ENCODE measurements around the gene PTPRD. TPM values are rescaled to one million over a fixed set of nuclear protein-coding genes. Genes with fewer than 3 reads are reported as not detected.

The PTPRD gene
- total RNA-seq, 1 experiment from 2014 or later = 32.5 TPM

DNA sequence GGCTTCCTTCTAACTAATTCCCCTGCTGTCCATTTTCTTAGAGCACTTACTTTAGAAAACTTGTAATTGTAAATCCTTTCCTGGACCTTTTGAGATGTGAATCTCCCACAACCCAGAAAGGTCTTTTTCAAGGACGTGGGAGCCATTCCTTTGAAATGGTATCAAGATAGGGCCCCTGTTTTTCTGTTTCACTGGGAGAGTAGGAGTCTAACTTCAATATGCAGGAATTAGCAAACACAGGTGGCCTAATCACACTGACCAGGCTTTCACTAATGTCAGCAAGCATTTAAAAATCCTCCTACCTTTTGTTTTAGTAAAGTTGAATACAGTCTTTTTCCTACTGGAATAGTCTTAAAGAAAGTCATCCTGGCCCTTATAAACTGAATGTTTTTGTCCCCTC is 558.3 kb downstream of the PTPRD start:
- H4K8ac ChIP-seq (replicated peaks; ENCODE audit: insufficient read length, low read depth, low read length) = no peak overlapping the region
- no peak overlapping the region for H2BK5ac ChIP-seq (ENCODE audit: insufficient read length, low read length)
- no peak overlapping the region for H3K23ac ChIP-seq (ENCODE audit: insufficient read length, low read depth, low read length)
- peaks cover 6 to 15% of the 10 kb centered on the region in 2 experiments for H3K4me1 Mint-ChIP-seq
- H3K9me3 Mint-ChIP-seq = no peaks in the 10 kb centered on the region; a peak in 1 of 5 replicates
- no peak overlapping the region for H2AFZ ChIP-seq (ENCODE audit: low read length)
- H3K4me3 Mint-ChIP-seq = no peak overlapping the region
- no peak for DNase-seq
- no peaks in the 10 kb centered on the region for H3K79me2 ChIP-seq (ENCODE audit: insufficient read depth, low read length)
- peaks cover 40% of the 10 kb centered on the region for H3K27me3 Mint-ChIP-seq (ENCODE audit: low read depth)
- no peak overlapping the region for H3K56ac ChIP-seq (ENCODE audit: insufficient read length, low read depth, low read length)
- no peaks in the 10 kb centered on the region; the same call in 1 of the 2 replicates for H3K4me1 ChIP-seq (ENCODE audit: insufficient read depth, low read length)
- H3K9ac ChIP-seq (ENCODE audit: extremely low read depth, insufficient read length, low read length) = no peak overlapping the region
- TF ChIP-seq, protein P1, sequence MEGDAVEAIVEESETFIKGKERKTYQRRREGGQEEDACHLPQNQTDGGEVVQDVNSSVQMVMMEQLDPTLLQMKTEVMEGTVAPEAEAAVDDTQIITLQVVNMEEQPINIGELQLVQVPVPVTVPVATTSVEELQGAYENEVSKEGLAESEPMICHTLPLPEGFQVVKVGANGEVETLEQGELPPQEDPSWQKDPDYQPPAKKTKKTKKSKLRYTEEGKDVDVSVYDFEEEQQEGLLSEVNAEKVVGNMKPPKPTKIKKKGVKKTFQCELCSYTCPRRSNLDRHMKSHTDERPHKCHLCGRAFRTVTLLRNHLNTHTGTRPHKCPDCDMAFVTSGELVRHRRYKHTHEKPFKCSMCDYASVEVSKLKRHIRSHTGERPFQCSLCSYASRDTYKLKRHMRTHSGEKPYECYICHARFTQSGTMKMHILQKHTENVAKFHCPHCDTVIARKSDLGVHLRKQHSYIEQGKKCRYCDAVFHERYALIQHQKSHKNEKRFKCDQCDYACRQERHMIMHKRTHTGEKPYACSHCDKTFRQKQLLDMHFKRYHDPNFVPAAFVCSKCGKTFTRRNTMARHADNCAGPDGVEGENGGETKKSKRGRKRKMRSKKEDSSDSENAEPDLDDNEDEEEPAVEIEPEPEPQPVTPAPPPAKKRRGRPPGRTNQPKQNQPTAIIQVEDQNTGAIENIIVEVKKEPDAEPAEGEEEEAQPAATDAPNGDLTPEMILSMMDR (conservative IDR thresholded peaks at IDR 0.05) = no peak
- no peak overlapping the region for H3K27ac ChIP-seq (ENCODE audit: insufficient read length, low read depth, low read length)
- H3K23me2 ChIP-seq (ENCODE audit: insufficient read length, low read depth, low read length, poor library complexity, severe bottlenecking) = no peaks in the 10 kb centered on the region
- no peak overlapping the region for H3K4ac ChIP-seq (ENCODE audit: low read depth, low read length)
- H4K91ac ChIP-seq (ENCODE audit: insufficient read length, low read depth, low read length) = no peak overlapping the region
- H4K20me1 ChIP-seq (ENCODE audit: control insufficient read depth, insufficient read depth, insufficient read length) = no peaks in the 10 kb centered on the region
- H3K4me2 ChIP-seq (ENCODE audit: insufficient read depth, insufficient read length, low read length) = no peak overlapping the region
- H3K9me3 ChIP-seq (ENCODE audit: control insufficient read depth, low read depth, low read length) = no peaks in the 10 kb centered on the region
- H3K18ac ChIP-seq (ENCODE audit: insufficient read length, low read depth, low read length) = no peak overlapping the region
- H2AK5ac ChIP-seq (ENCODE audit: insufficient read length, low read length) = no peak overlapping the region
- no peak overlapping the region for H3T11ph ChIP-seq (ENCODE audit: low read length)
- H3K27me3 ChIP-seq (ENCODE audit: insufficient read depth, low read length) = peaks cover 6% of the 10 kb centered on the region; the same call in 1 of the 2 replicates
- H3K36me3 Mint-ChIP-seq (ENCODE audit: insufficient read depth in 1 of 3, low read depth in 3 of 3) = no peaks in the 10 kb centered on the region
- no peak overlapping the region for H4K5ac ChIP-seq (ENCODE audit: insufficient read length, low read depth, low read length)
- H2BK120ac ChIP-seq (ENCODE audit: low read depth, low read length, poor library complexity, severe bottlenecking) = no peak overlapping the region
- no peaks in the 10 kb centered on the region for H3K79me1 ChIP-seq (ENCODE audit: insufficient read depth, low read depth, low read length, poor library complexity, severe bottlenecking)
- H2BK20ac ChIP-seq (ENCODE audit: low read depth, low read length, poor library complexity, severe bottlenecking) = no peak overlapping the region
- H3K27ac Mint-ChIP-seq = no peak overlapping the region
- no CpG with 5 or more reads among the region's 1 CpG for WGBS (ENCODE audit: extremely low coverage, insufficient read length, low lambda C conversion rate)
- H2BK12ac ChIP-seq (ENCODE audit: insufficient read length, low read depth, low read length) = no peak overlapping the region
- no peak overlapping the region for H2BK15ac ChIP-seq (ENCODE audit: low read depth, low read length)
- no peak overlapping the region for H3K14ac ChIP-seq (ENCODE audit: insufficient read depth, low read length)

All from H9 (cell line).